ENCODE data around the gene FUCA2. TPM values are rescaled to one million over a fixed set of nuclear protein-coding genes. Genes with fewer than 3 reads are reported as not detected.

The FUCA2 gene
- total RNA-seq, 1 experiment from 2014 or later, result 72.1 TPM

DNA sequence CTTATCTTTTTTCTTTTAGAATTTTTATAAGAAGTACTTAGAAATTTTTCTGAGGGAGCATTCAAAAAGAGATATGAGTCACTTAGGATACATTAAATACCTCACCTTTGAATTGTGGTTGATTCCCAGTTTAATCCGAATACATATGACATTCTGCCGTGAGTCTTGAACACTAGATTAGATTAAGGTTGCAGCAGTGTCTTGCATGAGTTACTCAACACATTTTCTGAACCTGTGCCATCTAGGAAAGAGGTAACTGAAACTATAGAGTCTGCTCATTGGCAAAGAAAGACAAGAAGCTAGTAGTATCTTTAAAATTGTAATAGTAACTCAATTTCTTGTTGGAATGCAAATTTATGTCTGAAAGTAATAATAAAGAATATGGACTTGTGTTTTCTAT is 46.0 kb downstream of the FUCA2 start:
- no CpG with 5 or more reads among the region's 2 CpGs for WGBS (ENCODE audit: extremely low coverage, insufficient read length, low lambda C conversion rate)
- TF ChIP-seq, protein P1, sequence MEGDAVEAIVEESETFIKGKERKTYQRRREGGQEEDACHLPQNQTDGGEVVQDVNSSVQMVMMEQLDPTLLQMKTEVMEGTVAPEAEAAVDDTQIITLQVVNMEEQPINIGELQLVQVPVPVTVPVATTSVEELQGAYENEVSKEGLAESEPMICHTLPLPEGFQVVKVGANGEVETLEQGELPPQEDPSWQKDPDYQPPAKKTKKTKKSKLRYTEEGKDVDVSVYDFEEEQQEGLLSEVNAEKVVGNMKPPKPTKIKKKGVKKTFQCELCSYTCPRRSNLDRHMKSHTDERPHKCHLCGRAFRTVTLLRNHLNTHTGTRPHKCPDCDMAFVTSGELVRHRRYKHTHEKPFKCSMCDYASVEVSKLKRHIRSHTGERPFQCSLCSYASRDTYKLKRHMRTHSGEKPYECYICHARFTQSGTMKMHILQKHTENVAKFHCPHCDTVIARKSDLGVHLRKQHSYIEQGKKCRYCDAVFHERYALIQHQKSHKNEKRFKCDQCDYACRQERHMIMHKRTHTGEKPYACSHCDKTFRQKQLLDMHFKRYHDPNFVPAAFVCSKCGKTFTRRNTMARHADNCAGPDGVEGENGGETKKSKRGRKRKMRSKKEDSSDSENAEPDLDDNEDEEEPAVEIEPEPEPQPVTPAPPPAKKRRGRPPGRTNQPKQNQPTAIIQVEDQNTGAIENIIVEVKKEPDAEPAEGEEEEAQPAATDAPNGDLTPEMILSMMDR (conservative IDR thresholded peaks at IDR 0.05), result no peak

More for the DNA sequence above, 46.0 kb downstream of the FUCA2 start:
- H4K8ac ChIP-seq (replicated peaks; ENCODE audit: insufficient read length, low read depth, low read length), result no peak overlapping the region
- H3K4me3 Mint-ChIP-seq, result no peak overlapping the region
- no peak overlapping the region for H4K5ac ChIP-seq (ENCODE audit: insufficient read length, low read depth, low read length)
- H3K23me2 ChIP-seq (ENCODE audit: insufficient read length, low read depth, low read length, poor library complexity, severe bottlenecking), result no peaks in the 10 kb centered on the region
- H3K4me1 ChIP-seq (ENCODE audit: insufficient read depth, low read length), result no peaks in the 10 kb centered on the region
- DNase-seq, result no peak
- no peak overlapping the region for H3K27ac Mint-ChIP-seq
- H2AFZ ChIP-seq (ENCODE audit: low read length), result no peak overlapping the region
- H3K4ac ChIP-seq (ENCODE audit: low read depth, low read length), result no peak overlapping the region
- H3T11ph ChIP-seq (ENCODE audit: low read length), result no peak overlapping the region
- H3K27me3 ChIP-seq (ENCODE audit: insufficient read depth, low read length), result no peaks in the 10 kb centered on the region; the same call in 1 of the 2 replicates
- no peak overlapping the region for H3K18ac ChIP-seq (ENCODE audit: insufficient read length, low read depth, low read length)
- H4K91ac ChIP-seq (ENCODE audit: insufficient read length, low read depth, low read length), result no peak overlapping the region
- H2BK12ac ChIP-seq (ENCODE audit: insufficient read length, low read depth, low read length), result no peak overlapping the region
- H3K36me3 Mint-ChIP-seq (ENCODE audit: insufficient read depth in 1 of 3, low read depth in 3 of 3), result peaks cover 2 to 6% (median 4%) of the 10 kb centered on the region in 3 experiments; a peak in 3 of 7 replicates
- H3K27ac ChIP-seq (ENCODE audit: insufficient read length, low read depth, low read length), result no peak overlapping the region
- H3K4me2 ChIP-seq (ENCODE audit: insufficient read depth, insufficient read length, low read length), result no peak overlapping the region
- no peaks in the 10 kb centered on the region for H3K9me3 Mint-ChIP-seq
- H3K79me2 ChIP-seq (ENCODE audit: insufficient read depth, low read length), result no peaks in the 10 kb centered on the region
- no peaks in the 10 kb centered on the region for H3K27me3 Mint-ChIP-seq (ENCODE audit: low read depth)
- H2BK20ac ChIP-seq (ENCODE audit: low read depth, low read length, poor library complexity, severe bottlenecking), result no peak overlapping the region
- no peaks in the 10 kb centered on the region for H3K79me1 ChIP-seq (ENCODE audit: insufficient read depth, low read depth, low read length, poor library complexity, severe bottlenecking)
- no peak overlapping the region for H3K23ac ChIP-seq (ENCODE audit: insufficient read length, low read depth, low read length)
- no peaks in the 10 kb centered on the region for H3K4me1 Mint-ChIP-seq
- no peaks in the 10 kb centered on the region for H4K20me1 ChIP-seq (ENCODE audit: control insufficient read depth, insufficient read depth, insufficient read length)
- H3K14ac ChIP-seq (ENCODE audit: insufficient read depth, low read length), result no peak overlapping the region
- H2BK120ac ChIP-seq (ENCODE audit: low read depth, low read length, poor library complexity, severe bottlenecking), result no peak overlapping the region
- H2BK15ac ChIP-seq (ENCODE audit: low read depth, low read length), result no peak overlapping the region
- H3K56ac ChIP-seq (ENCODE audit: insufficient read length, low read depth, low read length), result no peak overlapping the region
- no peaks in the 10 kb centered on the region for H3K9me3 ChIP-seq (ENCODE audit: control insufficient read depth, low read depth, low read length)
- H2AK5ac ChIP-seq (ENCODE audit: insufficient read length, low read length), result no peak overlapping the region
- H3K9ac ChIP-seq (ENCODE audit: extremely low read depth, insufficient read length, low read length), result no peak overlapping the region
- H2BK5ac ChIP-seq (ENCODE audit: insufficient read length, low read length), result no peak overlapping the region
